K562 (cell line): ENCODE data around the gene MCMBP. TPM values are rescaled to one million over a fixed set of nuclear protein-coding genes. Genes with fewer than 3 reads are reported as not detected.

Experiments used
- ATAC-seq: fragments of 200-7000 bp; cut with Tn5 transposase; 3 replicates; pipeline ENCODE4 v1.9.1; 2020; ENCODE audit warnings: moderate library complexity
- BruUV-seq: library from RNA; stranded (reverse); fragments of 400-500 nt; replicated peaks from 2 replicates; lab custom pipeline; 2021; lab: Mats Ljungman, UMichigan
- CTCF ChIA-PET: fragments of 300-600 bp; formaldehyde crosslinking; extraction: SDS; loops from one replicate; lab custom pipeline; 2021; ENCODE audit warnings: low intra/inter-chr PET ratio; lab: Yijun Ruan, JAX
- POLR2A ChIA-PET: fragments of 300-600, 350-650 bp; sonication (Branson Sonifier 250); formaldehyde crosslinking; extraction: SDS; loops from one replicate; lab custom pipeline; 2021; ENCODE audit warnings: antibody characterized with exemption, inconsistent platforms; lab: Yijun Ruan, JAX
- DNase-seq, 4 experiments: peaks; one replicate each; pipeline versions ENCODE4 v3.0.0 to v3.0.0-alpha.2; 2011 to 2018; ENCODE audit warnings: low spot score in 3 of 4, mixed read lengths in 3 of 4; ENCODE audit errors: extremely low read depth in 1 of 4
- FAIRE-seq: peaks from 2 replicates; lab custom pipeline; 2011; peaks lifted over from hg19 to GRCh38; lab: Jason Lieb, UNC
- H2AFZ ChIP-seq: 2 replicates; pipeline ENCODE4 v1.6.0; 2011; ENCODE audit warnings: low read depth, low read length, control low read depth, inconsistent platforms
- H3K27ac ChIP-seq: fragments of 200-600 bp; 3 replicates; pipeline ENCODE4 v1.8.0; 2011; ENCODE audit warnings: low read depth, mild to moderate bottlenecking, control low read depth, inconsistent platforms, low read length, moderate library complexity, mixed read lengths; ENCODE audit errors: extremely low read depth
- H3K27me3 ChIP-seq, 2 experiments: fragments of 300-600 bp in 1 of 2; 2 replicates in 1 of 2; 3 replicates in 1 of 2; pipeline versions ENCODE4 v1.6.0 to v1.8.0; 2011; ENCODE audit warnings: inconsistent platforms in 2 of 2, low read length in 2 of 2, mild to moderate bottlenecking in 1 of 2, mixed read lengths in 1 of 2, moderate library complexity in 1 of 2; ENCODE audit not compliant: control insufficient read depth in 2 of 2, insufficient read depth in 2 of 2
- H3K36me3 ChIP-seq: fragments of 300-600 bp; 3 replicates; pipeline ENCODE4 v1.8.0; 2011; ENCODE audit warnings: mild to moderate bottlenecking, low read length, inconsistent platforms; ENCODE audit not compliant: control insufficient read depth, insufficient read depth
- H3K4me1 ChIP-seq, 2 experiments: fragments of 200-600 bp in 1 of 2; replicated peaks in 1 of 2; 2 replicates in 1 of 2; 3 replicates in 1 of 2; pipeline versions ENCODE4 v1.5.1 to v1.8.0; 2011; ENCODE audit warnings: inconsistent platforms in 2 of 2, low read length in 2 of 2, mild to moderate bottlenecking in 1 of 2, mixed read lengths in 1 of 2, moderate library complexity in 1 of 2; ENCODE audit not compliant: control insufficient read depth in 2 of 2, insufficient read depth in 2 of 2
- H3K4me2 ChIP-seq: 2 replicates; pipeline ENCODE4 v1.6.1; 2011; ENCODE audit warnings: low read length, control low read depth, inconsistent platforms, mixed read lengths; ENCODE audit not compliant: insufficient read depth
- H3K4me3 ChIP-seq: fragments of 200-600 bp; sonication (generic), shearing (Covaris generic); 2 replicates; pipeline ENCODE4 v1.5.1; 2016; ENCODE audit warnings: control low read depth, inconsistent platforms
- H3K79me2 ChIP-seq: fragments of 200-600 bp; 3 replicates; pipeline ENCODE4 v1.8.0; 2011; ENCODE audit warnings: low read length, inconsistent platforms; ENCODE audit not compliant: control insufficient read depth, insufficient read depth
- H3K9ac ChIP-seq, 2 experiments: 2 replicates each; pipeline versions ENCODE4 v1.6.0 to v1.6.1; 2011; ENCODE audit warnings: low read depth in 2 of 2, low read length in 2 of 2, control low read depth in 1 of 2, inconsistent platforms in 1 of 2, mild to moderate bottlenecking in 1 of 2, mixed read lengths in 1 of 2; ENCODE audit not compliant: insufficient read depth in 1 of 2
- H3K9me1 ChIP-seq: one replicate; pipeline ENCODE4 v1.6.0; 2011; ENCODE audit warnings: inconsistent platforms, mild to moderate bottlenecking, low read length, moderate library complexity; ENCODE audit not compliant: control insufficient read depth, insufficient read depth
- H3K9me3 ChIP-seq: replicated peaks from 2 replicates; pipeline ENCODE4 v1.5.1; 2011; ENCODE audit warnings: low read depth, low read length, inconsistent platforms; ENCODE audit not compliant: control insufficient read depth, insufficient read depth
- H4K20me1 ChIP-seq: replicated peaks from 2 replicates; pipeline ENCODE4 v1.6.1; 2011; ENCODE audit warnings: low read length, inconsistent platforms, mixed read lengths; ENCODE audit not compliant: control insufficient read depth, insufficient read depth
- E2F3 ChIP-seq: fragments of 250-450 bp; sonication (Bioruptor Pico); IDR thresholded peaks from 2 replicates; pipeline ENCODE4 v1.4.0; 2020; ENCODE audit warnings: mild to moderate bottlenecking
- RBM34 ChIP-seq: fragments of 200-400 bp; formaldehyde crosslinking; IDR thresholded peaks from 2 replicates; pipeline ENCODE4 v1.6.1; 2018; ENCODE audit warnings: low read length, borderline replicate concordance; ENCODE audit not compliant: insufficient read depth
- ZC3H11A ChIP-seq: IDR thresholded peaks from 2 replicates; pipeline ENCODE4 v1.6.1; 2012; ENCODE audit warnings: low read depth, low read length, improper control_type of control experiment
- ZNF316 ChIP-seq: fragments of 450-650 bp; IDR thresholded peaks from 2 replicates; pipeline ENCODE4 v1.6.1; 2016
- WGBS: fragments of 100-300 bp; shearing (Covaris generic); methylation state at CpG from one replicate; pipeline ENCODE4 v1.1.6; 2016; ENCODE audit warnings: low coverage, mixed read lengths; ENCODE audit not compliant: insufficient coverage; ENCODE audit errors: missing lambda C conversion rate; 5-methylcytosine and 5-hydroxymethylcytosine counted together
- in situ Hi-C: fragments of 300-500 bp; cut with MboI; formaldehyde crosslinking; loops from 4 replicates; pipeline ENCODE4 v1.15.0; 2018; ENCODE audit warnings: inconsistent platforms, mixed read lengths
- intact Hi-C: fragments of 100-400 bp; cut with micrococcal nuclease; formaldehyde crosslinking; loops from 2 replicates; pipeline ENCODE4 v1.14.2; 2022
- polyA plus RNA-seq, 8 experiments: library from polyadenylated mRNA; depleted of rRNA in 4 of 8; stranded (reverse) in 5 of 8; unstranded in 3 of 8; fragments of >200 nt; fragmentation: Nextera tagmentation in 2 of 8; fragmentation: Illumina TruSeq in 1 of 8; extraction: Ambion mirVana in 2 of 8; extraction: Trizol in 1 of 8; gene quantifications; 2 replicates each; pipeline versions ENCODE4 v1.2.1 to v1.2.3, GENCODE V29; 2011 to 2014; ENCODE audit warnings: inconsistent platforms in 1 of 8, missing spikeins in 1 of 8
- total RNA-seq, 7 experiments: library from RNA; depleted of rRNA in 6 of 7; stranded (reverse); fragments of >200 nt in 6 of 7; fragmentation: Illumina TruSeq in 2 of 7; extraction: Trizol in 2 of 7; gene quantifications; 2 replicates each; pipeline versions ENCODE4 v1.2.1 to v1.2.3, GENCODE V29; 2011 to 2021; ENCODE audit warnings: low replicate concordance in 1 of 7
- TF ChIP-seq, protein P1 (sequence below): fragments of 450-650 bp; conservative IDR thresholded peaks from 2 replicates; pipeline ENCODE4 v1.6.1; 2016; ENCODE audit warnings: missing genetic modification characterization, low read depth, mild to moderate bottlenecking, missing compliant biosample characterization, moderate library complexity

MCMBP gene
- total and polyA plus RNA-seq, 9 of the 15 experiments (the other 6 are each of a cell fraction or from before 2014, with no cell fraction given) = 11.2 to 74.3 (median 50.5) TPM

DNA sequence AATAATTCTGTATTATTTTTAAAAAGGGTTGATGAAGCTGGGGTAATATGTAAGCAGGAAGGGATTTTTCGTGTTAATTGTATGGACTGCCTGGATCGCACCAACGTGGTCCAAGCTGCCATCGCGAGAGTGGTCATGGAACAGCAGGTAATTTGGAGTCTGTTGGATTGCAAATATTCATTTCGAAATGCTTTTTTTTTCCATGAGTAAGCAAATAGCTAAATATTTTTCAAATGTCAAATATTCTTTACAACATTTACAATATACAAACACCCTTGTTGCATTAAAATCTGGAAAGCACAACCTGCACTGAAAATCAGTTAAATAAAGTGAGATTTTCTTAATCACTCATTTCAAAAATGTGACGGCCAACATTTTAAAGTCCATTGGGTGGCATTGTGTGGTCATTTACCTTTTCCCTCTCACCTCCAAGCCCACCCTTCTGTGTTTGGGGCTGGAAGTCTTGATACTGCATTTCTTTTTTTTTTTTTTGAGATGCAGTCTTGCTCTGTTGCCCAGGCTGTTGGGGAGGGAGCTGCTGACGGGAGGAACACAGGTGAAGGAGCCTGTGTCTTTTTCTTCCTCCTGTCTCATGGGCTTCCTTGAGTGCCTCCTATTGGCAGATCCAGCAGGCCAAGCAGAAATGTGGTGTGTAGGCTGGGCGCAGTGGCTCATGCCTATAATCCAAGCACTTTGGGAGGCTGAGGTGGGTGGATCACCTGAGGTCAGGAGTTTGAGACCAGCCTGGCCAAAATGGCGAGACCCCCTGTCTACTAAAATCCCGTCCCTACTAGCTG lies 66.1 kb downstream of the MCMBP start:
- Histone ChIP-seq H3K36me3 (0 out of 3 replicates have a peak, but pooled peaks cover 2% of the 10 kb centered on the region), H3K79me2 (no peaks in the 10 kb centered on the region), H3K9me3 (no peaks in the 10 kb centered on the region), H4K20me1 (no peaks in the 10 kb centered on the region), H3K9me1 (no peaks in the 10 kb centered on the region), H3K27me3 (no peaks in the 10 kb centered on the region), H3K27ac (no peak overlapping the region), H3K4me2 (no peak overlapping the region), H3K4me3 (no peak overlapping the region), H2AFZ (no peak overlapping the region), H3K4me1 (no peaks in the 10 kb centered on the region), H3K9ac (no peak overlapping the region)
- ChIA-PET CTCF (no interaction called here), POLR2A (no interaction called here)
- intact Hi-C loops (no loop called here), in situ Hi-C loops (no loop called here)
- no peak for ATAC-seq
- FAIRE-seq = no peak
- TF ChIP-seq E2F3 (CRISPR knock-in tag) (no peak), ZC3H11A (no peak), ZNF316 (peak; percentile 51), RBM34 (no peak)
- TF ChIP-seq, protein P1, sequence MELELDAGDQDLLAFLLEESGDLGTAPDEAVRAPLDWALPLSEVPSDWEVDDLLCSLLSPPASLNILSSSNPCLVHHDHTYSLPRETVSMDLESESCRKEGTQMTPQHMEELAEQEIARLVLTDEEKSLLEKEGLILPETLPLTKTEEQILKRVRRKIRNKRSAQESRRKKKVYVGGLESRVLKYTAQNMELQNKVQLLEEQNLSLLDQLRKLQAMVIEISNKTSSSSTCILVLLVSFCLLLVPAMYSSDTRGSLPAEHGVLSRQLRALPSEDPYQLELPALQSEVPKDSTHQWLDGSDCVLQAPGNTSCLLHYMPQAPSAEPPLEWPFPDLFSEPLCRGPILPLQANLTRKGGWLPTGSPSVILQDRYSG (tag) = no peak
- BruUV-seq = no TSS peak
- no peak for DNase-seq
- WGBS = 86% methylated on average over 10 of the region's 11 CpGs
